HG03095 (cell line): ENCODE measurements around the gene CDC123.
"Not testable (repeated sequence)": the region's sequence is repeated elsewhere in the genome, so short reads cannot be mapped to it uniquely, and the experiment has no call there.

Source experiments
- ATAC-seq: cut with Tn5 transposase; IDR thresholded peaks from one replicate; pipeline ENCODE4 v1.9.1; 2021; ENCODE audit warnings: moderate library complexity; ENCODE audit not compliant: unreplicated experiment

The CDC123 gene

DNA sequence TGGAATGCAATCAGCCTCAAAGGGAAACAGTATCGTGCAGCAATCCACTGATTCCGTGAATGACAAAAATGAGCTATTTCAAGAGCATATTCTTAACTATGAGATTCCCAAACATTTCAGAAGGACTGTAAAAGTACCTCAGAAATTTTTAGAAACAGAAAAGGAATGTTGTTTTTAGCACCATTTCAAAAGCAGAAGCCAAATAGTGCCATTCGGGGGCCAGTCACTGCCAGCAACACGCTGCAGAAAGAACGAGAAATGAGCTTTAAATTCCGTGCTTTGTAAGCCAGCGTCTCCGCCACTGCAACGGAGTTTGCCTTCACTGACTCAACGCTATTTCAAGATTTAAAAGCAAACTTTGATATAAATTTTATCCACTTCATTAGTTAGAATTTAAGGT is 6.6 kb upstream of the CDC123 start:
- no peak for ATAC-seq

DNA sequence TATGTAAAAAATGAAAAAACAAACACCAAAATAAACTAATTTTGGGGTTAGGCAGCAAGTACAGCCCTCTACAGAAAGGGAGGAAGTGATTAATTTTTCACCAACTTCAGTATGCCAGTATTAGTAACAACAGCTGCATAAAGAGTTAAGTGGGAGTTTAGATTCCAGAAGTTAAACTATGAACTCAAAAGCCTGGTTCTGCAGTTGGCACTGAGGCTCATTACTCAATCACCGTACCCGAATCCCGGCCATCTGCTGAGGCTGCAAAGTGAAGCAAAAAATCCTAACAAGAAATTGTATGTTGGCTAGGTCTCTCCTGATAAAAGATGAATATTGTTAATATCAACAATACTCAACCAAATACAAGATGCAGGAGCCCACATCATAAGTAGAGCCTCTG is 4.3 kb upstream of the CDC123 start:
- ATAC-seq, result no peak

DNA sequence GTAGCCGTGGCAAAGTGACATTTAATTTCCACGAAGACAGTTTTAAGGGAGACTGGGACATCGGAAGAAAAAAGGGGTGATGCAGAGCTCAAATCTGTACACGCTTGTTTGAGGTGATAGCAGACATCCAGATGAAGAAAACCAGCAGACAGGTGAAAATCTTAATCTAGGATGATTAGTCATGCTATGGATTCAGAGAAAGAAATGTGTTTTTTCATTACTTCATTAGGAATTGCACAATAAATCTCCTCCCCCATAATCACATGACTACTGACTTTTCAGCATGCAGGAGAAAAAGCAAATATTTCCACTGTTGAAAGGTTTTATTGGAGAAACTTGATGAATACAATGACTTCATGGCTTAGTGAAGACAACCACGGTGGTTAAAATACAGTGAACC is 2.8 kb upstream of the CDC123 start:
- ATAC-seq, result no peak

DNA sequence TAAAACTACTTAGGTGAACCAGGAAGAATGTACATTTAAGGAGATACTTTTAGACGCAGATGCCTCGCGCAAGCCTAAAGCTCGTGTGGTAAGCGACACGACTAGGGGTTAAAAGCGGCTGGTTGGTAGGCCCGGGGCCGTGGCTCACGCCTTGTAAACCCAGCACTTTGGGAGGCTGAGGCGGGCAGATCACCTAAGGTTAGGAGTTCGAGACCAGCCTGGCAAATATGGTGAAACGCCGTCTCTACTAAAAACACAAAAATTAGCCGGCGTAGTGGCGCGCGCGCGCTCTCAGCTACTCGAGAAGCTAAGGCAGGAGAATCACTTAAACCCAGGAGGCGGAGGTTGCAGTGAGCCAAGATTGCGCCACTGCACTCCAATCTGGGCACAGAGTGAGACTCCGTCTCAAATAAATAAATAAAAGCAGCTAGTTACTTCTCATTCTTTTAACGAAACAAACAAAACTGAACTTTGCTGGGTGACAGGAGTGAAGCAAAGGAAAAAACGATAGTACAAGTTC is 1.2 kb upstream of the CDC123 start:
- ATAC-seq, result no peak

DNA sequence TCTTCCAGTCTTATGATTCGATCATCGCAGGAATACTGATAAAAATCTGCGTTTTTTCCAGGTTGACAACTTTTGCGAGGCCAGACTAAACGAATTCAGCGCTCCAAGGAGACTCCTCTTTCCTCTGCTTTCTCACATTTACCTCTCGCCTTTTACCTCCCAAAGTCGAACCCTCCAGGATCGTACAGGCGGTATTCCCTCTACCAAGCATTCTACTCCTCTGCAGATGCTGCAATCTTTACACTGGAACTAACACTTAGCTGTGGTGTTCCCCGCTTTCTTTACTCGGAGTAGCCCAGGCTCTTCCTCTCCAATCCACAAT is 746 bp upstream of the CDC123 start:
- ATAC-seq, result peak; percentile 1

DNA sequence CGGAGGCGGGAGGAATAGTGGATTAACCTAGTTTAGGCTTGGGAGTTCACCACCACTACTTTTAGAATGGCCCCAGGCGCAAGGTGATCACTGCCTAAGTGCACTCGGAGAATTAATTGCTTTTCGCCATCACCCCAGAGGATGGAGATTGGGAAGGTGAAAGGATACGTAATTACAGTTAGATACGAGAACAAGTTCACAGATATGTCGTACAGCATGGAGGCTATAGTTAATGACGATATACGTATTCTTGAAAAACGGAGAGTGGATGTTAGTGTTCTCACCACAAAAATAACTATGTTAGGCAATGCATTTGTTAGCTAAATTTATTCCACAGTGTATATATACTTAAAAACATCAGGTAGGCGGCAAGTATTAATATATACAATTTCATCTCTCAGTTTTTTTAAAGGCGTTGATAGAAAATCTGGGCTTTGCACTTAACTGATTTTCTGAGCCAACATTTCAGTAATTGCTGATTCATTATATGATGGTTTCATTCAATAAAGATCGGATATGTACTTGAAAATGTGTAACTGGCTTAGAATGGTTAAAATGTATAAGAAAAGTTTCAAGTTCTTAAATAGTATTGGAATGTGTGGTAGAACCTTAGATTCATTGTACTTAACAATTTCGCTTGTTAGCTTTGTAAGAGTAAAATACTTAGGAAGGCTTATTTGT is 683 bp downstream of the CDC123 start:
- ATAC-seq, result no peak

DNA sequence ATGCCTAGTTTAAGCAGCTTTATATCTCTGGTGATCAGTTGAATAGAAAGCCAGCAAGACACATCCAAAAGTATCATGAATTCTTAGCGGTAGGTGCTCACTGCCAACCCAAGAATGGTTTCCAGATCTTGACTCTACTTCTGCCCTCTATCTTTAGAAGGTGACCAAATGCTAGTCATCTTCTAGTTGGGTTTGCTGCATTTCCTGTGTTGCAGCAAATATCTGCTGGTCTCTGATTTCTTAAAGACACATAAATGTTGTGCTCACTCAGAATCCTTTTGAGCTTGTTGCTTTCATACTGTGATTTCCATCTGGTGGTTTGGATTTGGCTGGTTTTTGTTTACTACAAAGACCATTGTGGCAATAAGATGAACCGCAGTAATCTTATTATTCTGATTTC is 2.2 kb downstream of the CDC123 start:
- ATAC-seq, result no peak

DNA sequence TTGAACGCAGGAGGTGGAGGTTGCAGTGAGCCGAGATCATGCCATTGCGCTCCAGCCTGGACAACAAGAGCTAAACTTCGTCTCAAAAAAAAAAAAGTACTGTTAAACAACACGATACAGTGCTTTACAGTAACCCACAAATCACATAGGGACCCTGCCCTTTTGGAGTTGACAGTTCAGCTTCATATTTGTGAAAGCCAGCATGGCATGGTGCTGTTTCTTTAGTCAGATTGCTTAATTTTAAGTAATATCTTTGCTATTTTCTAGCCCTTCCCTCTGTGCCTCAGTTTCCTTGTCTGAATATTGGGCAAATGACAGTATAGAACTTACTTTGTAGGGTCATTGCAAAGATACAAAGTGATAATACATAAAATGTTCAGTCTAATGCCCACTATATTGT is 4.9 kb downstream of the CDC123 start:
- ATAC-seq, result no peak

DNA sequence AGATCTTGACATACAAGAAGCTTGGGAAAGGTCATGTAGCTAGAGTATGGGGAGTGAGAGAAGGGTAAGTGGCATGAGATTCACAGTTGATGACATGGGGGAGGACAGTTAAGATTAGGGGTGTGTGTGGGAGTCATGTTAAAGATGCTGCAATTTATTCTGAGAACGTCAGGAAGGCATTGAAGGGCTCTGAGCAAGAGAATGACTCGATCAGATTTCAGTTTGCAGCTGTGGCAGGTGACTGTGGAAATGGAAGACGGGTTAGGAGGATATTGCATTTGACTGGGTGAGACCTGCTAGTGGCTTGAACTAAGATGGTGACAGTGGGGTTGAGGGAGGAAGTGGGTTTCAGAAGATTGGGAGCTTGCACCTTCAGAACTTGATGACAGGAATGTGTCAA is 5.6 kb downstream of the CDC123 start:
- ATAC-seq, result no peak

DNA sequence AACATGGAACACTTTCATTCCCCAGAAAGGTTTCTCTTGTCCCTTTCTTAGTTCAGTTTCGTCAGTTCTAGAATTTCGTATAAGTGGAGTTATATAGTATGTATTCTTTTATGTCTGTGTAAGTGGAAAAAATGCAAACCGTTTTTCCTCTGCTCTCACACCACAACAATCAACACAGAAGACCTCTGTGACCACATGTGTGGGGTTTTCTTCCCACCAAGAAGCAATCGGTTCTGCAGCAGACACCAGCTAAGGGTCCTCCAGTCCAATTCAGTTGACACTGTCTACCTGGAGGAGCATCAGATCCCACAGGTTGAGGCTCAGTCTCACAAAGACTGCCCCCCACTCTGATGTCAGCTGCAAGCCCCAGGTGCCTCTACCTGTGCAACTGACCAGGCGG is 6.2 kb downstream of the CDC123 start:
- no peak for ATAC-seq

DNA sequence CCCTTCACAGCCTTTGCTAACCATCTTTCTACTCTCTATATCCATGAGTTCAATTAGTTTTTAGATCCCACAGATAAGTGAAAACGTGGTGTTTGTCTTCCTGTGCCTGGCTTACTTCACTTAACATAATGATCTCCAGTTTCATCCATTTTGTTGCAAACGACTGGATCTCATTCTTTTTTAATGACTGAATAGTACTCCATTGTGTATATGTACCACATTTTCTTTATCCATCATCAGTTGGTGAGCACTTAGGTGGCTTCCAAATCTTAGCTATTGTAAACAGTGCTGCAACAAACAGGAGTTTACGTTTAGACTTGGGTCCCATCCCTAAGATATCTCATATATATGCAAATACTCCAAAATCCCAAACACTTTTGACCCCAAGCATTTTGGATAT is 9.1 kb downstream of the CDC123 start:
- ATAC-seq, result no peak

DNA sequence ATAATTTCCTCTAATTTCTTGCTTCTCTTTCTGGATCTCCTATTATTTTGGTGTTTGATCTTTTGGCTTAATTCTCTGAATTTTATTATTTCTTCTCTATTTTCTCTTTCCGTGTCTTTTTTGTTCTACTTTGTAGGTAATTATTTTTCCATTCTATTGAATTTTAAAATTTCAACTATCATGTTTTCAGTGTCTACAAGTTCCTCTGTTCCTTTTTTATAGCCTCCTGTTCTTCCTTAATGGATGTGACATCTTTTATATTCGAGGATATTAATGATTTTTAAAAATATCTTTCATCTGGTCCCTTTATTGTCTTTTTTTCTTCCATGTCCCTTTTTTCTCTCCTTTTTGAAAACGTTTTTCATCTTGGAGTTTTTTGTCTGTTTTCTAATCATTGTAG is 11.1 kb downstream of the CDC123 start:
- no peak for ATAC-seq

DNA sequence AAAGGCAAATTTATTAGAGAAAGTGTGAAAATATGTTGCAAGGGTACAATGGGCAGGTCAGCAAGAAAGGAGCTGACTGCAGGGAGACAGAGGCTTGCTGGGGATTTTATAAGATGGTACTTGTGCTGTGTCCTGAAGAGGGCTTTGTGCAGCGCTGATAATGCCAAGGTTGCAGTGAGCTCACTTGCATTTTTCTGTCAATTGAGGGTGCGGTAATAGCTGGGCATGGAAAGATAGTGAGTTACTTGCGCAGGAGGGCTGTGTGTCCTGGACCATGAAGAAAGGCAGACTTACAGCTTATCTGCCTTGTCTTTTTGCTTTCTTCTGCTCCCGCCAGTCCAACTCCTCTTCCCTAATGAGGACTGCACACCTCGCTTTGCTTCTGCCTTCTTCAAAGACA is 12.5 kb downstream of the CDC123 start:
- no peak for ATAC-seq

DNA sequence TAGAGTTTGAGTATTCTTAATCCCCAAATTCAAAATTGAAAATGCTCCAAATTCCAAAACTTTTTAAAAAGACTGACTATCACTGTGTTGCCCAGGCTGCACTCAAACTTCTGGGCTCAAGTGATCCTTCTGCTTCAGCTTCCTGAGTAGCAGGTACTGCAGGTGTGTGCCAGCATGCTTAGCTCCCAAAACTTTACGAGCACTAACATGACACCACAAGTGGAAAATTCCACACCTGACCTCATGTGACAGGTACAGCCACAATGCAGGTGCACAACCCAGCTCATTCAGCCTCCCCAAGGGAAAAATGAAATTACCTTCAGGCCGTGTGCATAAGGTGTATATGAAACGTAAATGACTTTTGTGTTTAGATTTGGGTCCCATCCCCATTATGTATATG is 16.5 kb downstream of the CDC123 start:
- ATAC-seq, result no peak

DNA sequence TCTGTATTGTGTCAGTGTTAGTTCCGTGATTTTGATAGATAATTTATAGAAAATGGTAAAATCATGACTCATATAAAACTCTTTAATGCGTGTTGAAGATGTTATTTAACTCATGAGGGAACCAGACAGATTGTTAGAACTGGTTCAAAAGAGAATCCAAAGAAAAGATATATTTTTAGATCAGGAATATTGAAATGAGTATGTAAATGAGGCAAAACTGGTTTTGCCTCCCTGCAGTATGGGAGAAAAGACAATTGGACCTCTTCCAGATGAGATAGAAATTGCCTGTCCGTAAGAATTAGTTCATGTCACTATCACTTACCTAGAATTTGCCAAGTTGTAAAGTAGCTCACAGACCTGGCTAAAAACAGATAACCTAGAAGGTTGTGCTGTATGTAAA is 17.6 kb downstream of the CDC123 start:
- no peak for ATAC-seq

DNA sequence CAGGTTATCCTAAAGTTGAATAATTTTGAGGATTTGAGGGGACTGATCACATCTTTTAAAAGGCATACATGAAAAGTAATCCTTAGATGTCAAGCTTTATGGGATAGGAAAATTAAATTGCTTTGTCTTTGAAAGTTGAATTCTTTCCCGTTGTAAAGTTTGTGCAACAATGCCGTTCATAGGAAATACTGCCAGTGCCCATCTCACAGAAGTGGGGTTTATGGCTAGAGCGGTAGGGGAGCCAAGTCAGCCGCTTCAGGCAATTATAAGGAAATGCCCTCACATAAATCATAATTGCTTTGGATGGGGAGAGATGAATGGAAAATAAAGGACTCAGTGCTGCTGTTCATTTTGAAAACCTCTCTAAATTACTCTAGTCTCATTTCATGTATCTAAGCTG is 18.1 kb downstream of the CDC123 start:
- ATAC-seq, result no peak

DNA sequence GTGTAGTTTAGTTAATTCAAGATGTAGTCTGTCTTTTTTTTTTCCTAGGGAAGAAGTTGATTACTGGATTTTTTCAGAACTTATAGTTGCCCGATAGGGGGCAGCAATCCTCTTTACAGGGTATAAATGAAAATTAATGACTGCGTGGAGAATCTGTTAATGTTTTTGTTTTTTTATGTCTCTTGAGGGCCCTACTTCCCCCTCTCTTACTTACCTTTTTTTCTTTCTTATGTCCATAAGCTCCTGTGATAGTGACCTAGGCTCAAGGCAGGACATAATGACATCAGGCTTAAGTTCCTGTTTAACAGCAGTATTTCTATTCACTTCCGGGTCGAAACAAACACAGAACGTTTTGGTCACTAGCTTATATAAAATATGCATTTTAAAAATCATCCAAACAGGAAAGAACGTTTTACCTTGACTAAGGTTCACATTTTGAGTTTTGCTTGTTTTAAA is 18.8 kb downstream of the CDC123 start:
- ATAC-seq, result no peak

DNA sequence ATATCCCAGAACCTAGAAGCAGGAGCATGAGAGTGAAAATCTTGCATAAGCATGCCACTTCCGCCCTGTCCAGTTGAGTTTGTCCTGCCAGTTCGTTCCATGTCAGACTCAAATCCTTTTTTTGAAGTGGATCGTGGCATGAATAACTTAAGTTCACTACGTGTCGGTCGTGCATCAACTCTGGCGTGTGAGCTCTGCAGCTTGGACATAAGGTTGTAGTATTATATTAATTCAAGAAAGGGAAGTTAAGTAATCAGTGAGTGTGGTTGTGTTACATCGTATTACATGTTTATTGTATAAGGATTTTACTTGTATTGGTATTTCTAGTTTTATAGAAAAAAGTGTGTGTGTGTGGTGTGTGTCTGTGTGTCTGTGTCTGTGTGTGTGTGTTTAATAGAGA is 23.0 kb downstream of the CDC123 start:
- ATAC-seq, result no peak

DNA sequence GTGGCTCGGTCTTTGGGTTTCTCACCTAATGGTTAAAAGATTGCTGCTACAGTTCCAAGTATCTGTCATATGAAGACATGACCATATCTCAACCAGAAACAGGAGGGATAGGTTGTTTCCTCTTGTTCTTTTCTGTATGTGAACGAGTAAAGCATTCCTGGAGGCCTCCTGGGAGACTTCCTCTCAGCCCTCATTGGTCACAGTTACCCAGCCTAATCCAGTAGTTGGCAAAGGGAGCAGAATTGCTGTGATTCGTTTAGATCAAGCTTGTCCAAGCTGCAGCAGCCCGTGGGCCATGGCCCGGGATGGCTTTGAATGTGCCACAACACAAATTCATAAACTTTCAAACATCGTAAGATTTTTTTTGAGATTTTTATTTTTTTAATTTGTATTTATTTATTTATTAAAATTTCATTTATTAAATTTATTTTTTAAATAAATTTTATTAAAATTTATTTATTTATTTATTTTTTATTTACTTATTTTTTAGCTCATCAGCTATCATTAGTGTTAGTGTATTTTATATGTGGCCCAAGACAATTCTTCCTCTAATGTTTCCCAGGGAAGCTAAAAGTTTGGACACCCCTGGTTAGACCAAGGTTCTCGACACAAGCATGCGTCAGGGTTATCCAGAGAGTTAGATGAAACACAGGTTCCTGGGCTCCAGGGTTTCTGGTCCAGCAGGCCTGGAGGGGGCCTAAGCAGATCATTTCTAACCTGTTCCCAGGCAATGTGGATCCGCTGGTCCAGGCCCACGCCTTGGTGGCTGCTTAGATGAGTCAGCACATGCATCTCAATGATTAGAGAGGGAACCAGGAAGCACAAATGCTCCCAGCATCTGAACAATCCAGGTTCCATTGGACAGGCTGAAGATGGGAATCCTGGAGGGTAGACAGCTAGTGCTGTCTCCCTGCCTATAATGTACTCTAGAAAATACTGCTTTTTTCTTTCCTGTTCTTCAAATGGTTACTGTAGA is 25.6 kb downstream of the CDC123 start:
- no peak for ATAC-seq

DNA sequence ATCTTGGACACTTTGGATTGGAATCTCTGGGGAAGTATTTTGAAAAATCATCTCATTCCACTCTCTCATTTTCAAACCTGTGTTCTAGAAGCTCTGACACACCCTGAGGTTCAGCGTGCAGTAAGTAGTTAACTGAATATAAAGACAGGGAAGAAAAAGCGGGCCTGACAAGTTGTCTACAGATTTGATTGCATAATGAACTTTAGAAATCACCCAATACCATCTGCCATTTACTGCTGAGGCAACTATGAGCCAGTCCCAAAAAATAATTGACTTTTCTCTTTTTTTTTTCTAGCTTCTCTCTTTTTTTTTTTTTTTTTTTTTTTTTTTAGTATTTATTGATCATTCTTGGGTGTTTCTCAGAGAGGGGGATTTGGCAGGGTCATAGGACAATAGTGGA is 29.5 kb downstream of the CDC123 start:
- no peak for ATAC-seq

DNA sequence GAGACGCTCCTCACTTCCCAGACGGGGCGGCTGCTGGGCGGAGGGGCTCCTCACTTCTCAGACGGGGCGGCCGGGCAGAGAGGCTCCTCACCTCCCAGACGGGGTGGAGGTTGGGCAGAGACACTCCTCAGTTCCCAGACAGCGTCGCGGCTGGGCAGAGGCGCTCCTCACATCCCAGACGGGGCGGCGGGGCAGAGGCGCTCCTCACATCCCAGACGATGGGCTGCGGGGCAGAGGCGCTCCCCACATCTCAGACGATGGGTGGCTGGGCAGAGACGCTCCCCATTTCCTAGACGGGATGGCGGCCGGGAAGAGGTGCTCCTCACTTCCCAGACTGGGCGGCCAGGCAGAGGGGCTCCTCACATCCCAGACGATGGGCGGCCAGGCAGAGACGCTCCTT is 30.4 kb downstream of the CDC123 start:
- ATAC-seq, result not testable (repeated sequence)

DNA sequence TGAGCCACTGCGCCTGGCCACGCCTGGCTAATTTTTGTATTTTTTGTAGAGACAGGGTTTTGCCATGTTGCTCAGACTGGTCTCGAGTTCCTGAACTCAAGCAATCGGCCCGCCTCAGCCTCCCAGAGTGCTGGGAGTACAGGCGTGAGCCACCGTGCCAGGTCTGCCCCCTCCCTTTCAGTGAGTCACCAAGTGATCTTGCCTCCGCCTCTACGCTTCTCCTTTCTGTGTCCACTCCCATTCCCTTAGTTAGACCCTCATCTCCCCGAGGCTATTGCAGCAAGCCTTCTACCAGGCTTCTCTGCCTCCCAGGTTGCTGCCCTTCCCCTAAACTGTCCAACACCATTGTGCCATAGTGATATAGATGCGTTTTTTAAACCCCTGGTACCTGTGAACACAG is 32.9 kb downstream of the CDC123 start:
- no peak for ATAC-seq
